A673 (cell line): ENCODE data around the gene ZBTB26. TPM values are rescaled to one million over a fixed set of nuclear protein-coding genes. Genes with fewer than 3 reads are reported as not detected.
"Not testable (repeated sequence)": the region's sequence is repeated elsewhere in the genome, so short reads cannot be mapped to it uniquely, and the experiment has no call there.

Source experiments
- BruUV-seq: library from RNA; stranded (reverse); fragments of 400-500 nt; replicated peaks from 2 replicates; lab custom pipeline; 2021; lab: Mats Ljungman, UMichigan
- CTCF ChIA-PET: fragments of 300-600 bp; sonication (Branson Sonifier 250); formaldehyde crosslinking; loops from one replicate; lab custom pipeline; 2022; ENCODE audit warnings: antibody characterized with exemption; lab: Charles Lee
- POLR2A ChIA-PET: fragments of 300-600 bp; sonication (Branson Sonifier 250); formaldehyde crosslinking; loops from one replicate; lab custom pipeline; 2022; ENCODE audit warnings: antibody characterized with exemption; ENCODE audit not compliant: low non-redundant PET; lab: Charles Lee
- DNase-seq: peaks from one replicate; pipeline ENCODE4 v3.0.0-alpha.2; 2015; ENCODE audit warnings: low spot score
- H3K27ac ChIP-seq: fragments of 200-600 bp; sonication (generic); 2 replicates; pipeline ENCODE4 v1.5.1; 2016; ENCODE audit warnings: mixed run types, low read depth, mild to moderate bottlenecking, mixed read lengths, antibody characterized with exemption, low read length; ENCODE audit not compliant: poor library complexity, severe bottlenecking
- H3K27me3 ChIP-seq: fragments of 200-600 bp; sonication (generic); replicated peaks from 2 replicates; pipeline ENCODE4 v1.6.1; 2017; ENCODE audit warnings: mixed run types, low read depth, mild to moderate bottlenecking, mixed read lengths, antibody characterized with exemption, low read length; ENCODE audit not compliant: insufficient read depth, poor library complexity
- H3K36me3 ChIP-seq: fragments of 200-600 bp; sonication (generic); 2 replicates; pipeline ENCODE4 v1.6.1; 2016; ENCODE audit warnings: mixed run types, mild to moderate bottlenecking, mixed read lengths, antibody characterized with exemption, low read length; ENCODE audit not compliant: insufficient read depth, poor library complexity, severe bottlenecking
- H3K4me1 ChIP-seq: fragments of 200-600 bp; sonication (generic); 2 replicates; pipeline ENCODE4 v1.6.1; 2017; ENCODE audit warnings: mixed run types, mild to moderate bottlenecking, mixed read lengths, antibody characterized with exemption, low read length; ENCODE audit not compliant: insufficient read depth, poor library complexity, severe bottlenecking
- H3K4me3 ChIP-seq: fragments of 200-600 bp; sonication (generic); 2 replicates; pipeline ENCODE4 v1.5.1; 2016; ENCODE audit warnings: low read depth, mixed run types, mild to moderate bottlenecking, mixed read lengths, low read length; ENCODE audit not compliant: poor library complexity, severe bottlenecking
- H3K9me3 ChIP-seq: fragments of 200-600 bp; sonication (generic); 2 replicates; pipeline ENCODE4 v1.6.1; 2016; ENCODE audit warnings: mixed run types, low read depth, mild to moderate bottlenecking, mixed read lengths, antibody characterized with exemption, low read length; ENCODE audit not compliant: poor library complexity, severe bottlenecking
- CTCF ChIP-seq: fragments of 300-800, 200-600 bp; sonication (generic); conservative IDR thresholded peaks from 2 replicates; pipeline ENCODE4 v1.5.1; 2017; ENCODE audit warnings: low read depth, mild to moderate bottlenecking, antibody characterized with exemption, low read length, moderate library complexity, mixed read lengths
- EZH2 ChIP-seq: fragments of 200-600 bp; sonication (generic); IDR thresholded peaks from 2 replicates; pipeline ENCODE4 v1.6.1; 2017; ENCODE audit warnings: borderline replicate concordance, low read depth, mild to moderate bottlenecking, mixed read lengths, antibody characterized with exemption, low read length; ENCODE audit not compliant: poor library complexity, severe bottlenecking
- intact Hi-C: fragments of 100-400 bp; cut with micrococcal nuclease; formaldehyde crosslinking; loops from one replicate; pipeline ENCODE4 v1.10.0; 2022; ENCODE audit not compliant: unreplicated experiment
- total RNA-seq: library from RNA; stranded (reverse); gene quantifications from 2 replicates; pipeline ENCODE4 v1.2.3, GENCODE V29; 2021

Gene ZBTB26
- total RNA-seq, 1 experiment from 2014 or later: 10.1 TPM

- TF ChIP-seq CTCF (no peak), EZH2 (no peak)
- H3K36me3 ChIP-seq: peaks cover 16% of the 10 kb centered on the region
- H3K4me1 ChIP-seq: peaks cover 8% of the 10 kb centered on the region
- intact Hi-C loops: loop anchor here (2.0 kb wide), 1 partner anchor 18 kb away; the partner anchor contains the start of gene ZBTB26
- CTCF ChIA-PET: interaction anchor here (0.5 to 1.0 kb wide), 3 partner anchors 78 to 1592 kb away, joined by 5 to 9 read pairs (median 6); no protein-coding TSS in a partner anchor
- no peaks in the 10 kb centered on the region for H3K9me3 ChIP-seq
- POLR2A ChIA-PET: interaction anchor here (0.5 to 0.9 kb wide), 2 partner anchors 17 to 276 kb away, joined by 3 to 6 read pairs; no protein-coding TSS in a partner anchor
- H3K27me3 ChIP-seq: no peaks in the 10 kb centered on the region
- peak overlapping the region; percentile 87 for H3K27ac ChIP-seq
- TSS peak; percentile 49 for BruUV-seq
- peak overlapping the region; percentile 82 for H3K4me3 ChIP-seq
- no peak for DNase-seq
Observed at GRCh38 chr9:122912671-122912963, 18.7 kb downstream of the ZBTB26 start.

GRCh38 chr9:122906122-122906521, 25.2 kb downstream of the ZBTB26 start:
- POLR2A ChIA-PET, BruUV-seq, H3K9me3 ChIP-seq, H3K27me3 ChIP-seq, H3K4me1 ChIP-seq, H3K36me3 ChIP-seq, DNase-seq, H3K4me3 ChIP-seq, CTCF ChIA-PET, H3K27ac ChIP-seq, intact Hi-C loops: not testable (repeated sequence)

GRCh38 chr9:122904823-122905710, 26.2 kb downstream of the ZBTB26 start, which contains the start of gene RC3H2:
Gene RC3H2, minus strand, starts transcription at chr9:122905359. Its CDS starts 7,850 bp downstream, at chr9:122897509.
- Histone ChIP-seq H3K9me3 (no peaks in the 10 kb centered on the region), H3K27ac (peak within 1 kb of the TSS; percentile 94), H3K4me3 (peak within 1 kb of the TSS; percentile 77), H3K27me3 (no peaks in the 10 kb centered on the region), H3K4me1 (peaks cover 16% of the 10 kb centered on the region), H3K36me3 (no peaks in the 10 kb centered on the region)
- intact Hi-C loops: no loop called here
- BruUV-seq: no TSS peak
- DNase-seq: peak; percentile 100
- POLR2A ChIA-PET: interaction anchor here (0.5 to 0.6 kb wide), 3 partner anchors 27 to 402 kb away, joined by 3 to 7 read pairs (median 3); no protein-coding TSS in a partner anchor
- TF ChIP-seq CTCF (no peak), EZH2 (no peak)
- CTCF ChIA-PET: no interaction called here
